Thyroid gland (tissue), 4 donors: ENCODE results near the gene POSTN.

Experiments used
- CTCF ChIP-seq, 6 experiments: fragments of 200-600 bp in 3 of 6; fragments of 450-650 bp in 3 of 6; sonication (generic) in 3 of 6; IDR thresholded peaks; one replicate each; pipeline ENCODE4 v1.5.1; 2016 to 2019; ENCODE audit warnings: antibody characterized with exemption in 6 of 6, mild to moderate bottlenecking in 2 of 6, inconsistent platforms in 1 of 6, moderate library complexity in 1 of 6
- POLR2A ChIP-seq, 2 donors: fragments of 450-650 bp; IDR thresholded peaks; one replicate each; pipeline ENCODE4 v1.6.1; 2017; ENCODE audit warnings: antibody characterized with exemption in 2 of 2, mild to moderate bottlenecking in 2 of 2, moderate library complexity in 1 of 2

- TF ChIP-seq POLR2A (IDR thresholded peaks at IDR 0.05), result no peak
- no peak for TF ChIP-seq CTCF (IDR thresholded peaks at IDR 0.05)
Measured at GRCh38 chr13:37647031-37647650, 48.6 kb upstream of the POSTN start.
